Brain (organoid and tissue), 1 donor: Measurements from ENCODE around the gene REEP5. TPM values are rescaled to one million over a fixed set of nuclear protein-coding genes. Genes with fewer than 3 reads are reported as not detected.

Experiments used
- polyA plus RNA-seq: library from polyadenylated mRNA; stranded (reverse); fragments of 350-450 nt; fragmentation: Illumina TruSeq; extraction: RNeasy Lipid Tissue Mini Kit (QIAGEN cat#74804); gene quantifications from one replicate; pipeline ENCODE4 v1.2.3, GENCODE V29; 2015; ENCODE audit warnings: low read depth, low replicate concordance; ENCODE audit not compliant: insufficient read depth

Gene REEP5
- polyA plus RNA-seq, 1 donor from 2014 or later: 42.7 TPM

Other genes starting within 250 kb of the REEP5 start
- gene APC, start 184.3 kb downstream of the REEP5 start, polyA plus RNA-seq: 9.2 TPM
- gene SRP19, start 60.9 kb downstream of the REEP5 start, polyA plus RNA-seq: 41.3 TPM
- gene DCP2, start 54.6 kb upstream of the REEP5 start, polyA plus RNA-seq: 3.4 TPM